Activated CD4-positive, alpha-beta T cell treated with anti-CD3 and anti-CD28 coated beads for 4 hours (primary cell): ENCODE results near the gene ERP29.

Experiments
- DNase-seq, 2 donors: peaks; one replicate each; pipeline ENCODE4 v3.0.0-alpha.2; 2020

The ERP29 gene

DNA sequence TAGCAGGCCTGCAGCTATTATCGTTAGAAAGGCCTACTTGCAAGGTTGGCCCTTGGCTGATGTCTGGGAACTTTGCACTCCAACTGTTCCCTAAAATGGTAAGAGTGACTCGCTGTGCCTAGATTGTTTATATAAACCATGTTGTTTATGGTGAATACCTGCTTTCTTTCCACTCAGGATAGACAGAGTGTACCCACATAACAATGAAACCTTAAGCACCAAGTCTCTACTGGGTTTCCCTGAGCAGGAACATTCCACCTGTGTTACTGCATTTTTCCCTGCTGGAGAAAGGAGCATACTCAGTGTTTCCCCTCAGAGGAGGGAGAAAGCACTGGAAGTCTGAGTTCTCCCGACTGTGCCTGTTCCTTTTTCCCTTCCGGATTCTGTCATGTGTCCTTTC is 32.8 kb downstream of the ERP29 start:
- DNase-seq, result no peak

DNA sequence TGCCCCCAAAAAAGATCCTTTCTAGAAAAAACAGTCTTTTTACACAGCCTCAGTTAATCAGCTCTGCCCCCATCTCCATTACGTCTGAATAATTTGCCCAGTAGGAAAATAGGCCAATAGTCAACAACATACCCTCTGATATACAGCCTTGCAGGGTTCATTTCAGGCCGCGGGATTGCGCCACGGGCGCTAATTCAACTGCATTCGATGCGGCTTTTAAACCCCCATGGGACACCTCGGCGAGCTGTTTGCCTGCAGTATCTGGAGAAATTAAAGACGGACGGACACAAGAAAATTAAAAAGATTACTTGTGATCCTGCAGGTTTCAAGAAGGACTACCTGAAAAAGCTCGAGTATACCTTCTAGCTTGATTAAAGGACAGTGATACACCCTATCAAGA is 36.1 kb downstream of the ERP29 start:
- no peak for DNase-seq

DNA sequence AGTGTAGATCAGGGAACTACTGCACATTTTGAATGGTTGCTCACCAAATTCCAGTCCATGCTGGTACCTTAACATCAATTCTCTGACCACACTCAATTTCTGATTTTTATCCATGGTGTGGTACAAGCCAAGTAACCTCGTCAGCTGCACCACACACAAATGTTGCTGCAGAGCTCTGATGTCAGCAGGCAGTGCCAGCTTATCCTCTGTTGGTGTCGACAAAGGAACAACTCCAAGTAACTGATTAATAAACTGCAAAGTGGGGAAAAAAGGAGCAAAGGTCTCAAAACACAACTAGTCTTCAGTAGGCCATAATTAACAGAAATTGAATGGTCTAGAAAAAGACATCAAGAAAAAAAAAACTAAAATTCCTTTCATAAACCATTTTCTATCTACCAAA is 47.9 kb downstream of the ERP29 start:
- no peak for DNase-seq

DNA sequence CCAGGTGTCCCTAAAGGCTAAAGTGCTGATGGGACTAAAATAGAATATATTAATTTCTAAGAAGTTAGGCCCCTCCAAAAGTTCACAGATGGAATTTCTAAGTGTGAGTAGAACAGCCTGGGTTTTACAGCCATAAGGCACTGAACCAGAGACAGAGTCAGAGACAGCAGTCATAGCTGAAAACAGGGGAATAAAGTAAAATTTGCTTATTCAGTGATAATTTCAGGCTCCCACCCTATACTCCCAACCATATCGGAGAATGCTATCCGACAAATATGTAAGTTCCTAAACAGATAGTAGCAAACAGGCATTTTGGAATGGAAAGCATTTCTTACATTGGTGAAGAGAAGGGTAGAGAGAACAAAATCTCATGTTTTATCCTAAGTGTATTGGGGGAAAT is 50.0 kb downstream of the ERP29 start:
- no peak for DNase-seq

DNA sequence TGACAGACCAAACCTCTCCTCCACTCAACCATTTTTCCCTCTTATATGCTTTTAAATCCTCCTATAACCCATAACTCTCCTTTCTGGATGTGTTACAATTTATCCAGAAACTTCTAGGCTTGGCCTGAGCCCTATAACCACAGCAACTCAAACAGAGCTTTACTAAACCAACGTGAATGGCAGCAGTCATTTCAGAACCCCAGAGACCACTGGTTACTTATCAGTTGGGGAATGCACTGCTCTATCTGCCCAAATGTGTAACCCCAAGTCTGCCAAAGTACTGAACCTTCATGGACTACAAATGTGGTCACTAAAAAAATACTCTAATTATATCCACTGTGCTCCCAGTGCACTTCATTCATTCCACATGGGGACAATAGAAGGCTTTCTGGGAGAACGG is 53.3 kb downstream of the ERP29 start:
- DNase-seq, result no peak
